HL-60 (cell line): ENCODE measurements around the gene MYCL.

ENCODE experiments used
- GABPA ChIP-seq: IDR thresholded peaks from 2 replicates; pipeline ENCODE4 v1.6.1; 2012; ENCODE audit warnings: low read depth
- POLR2AphosphoS5 ChIP-seq: IDR thresholded peaks from 2 replicates; pipeline ENCODE4 v1.6.1; 2012; ENCODE audit warnings: low read depth
- SPI1 ChIP-seq: IDR thresholded peaks from 2 replicates; pipeline ENCODE4 v1.6.1; 2012; ENCODE audit warnings: low read depth, mild to moderate bottlenecking, borderline replicate concordance
- TF ChIP-seq, protein P1 (sequence below): IDR thresholded peaks from one replicate; pipeline ENCODE4 v1.5.1; 2011; ENCODE audit warnings: low read length, control low read depth, inconsistent platforms; ENCODE audit not compliant: insufficient read depth
- TF ChIP-seq, protein P2 (sequence below): IDR thresholded peaks from 2 replicates; pipeline ENCODE4 v1.6.1; 2012; ENCODE audit warnings: low read depth; ENCODE audit not compliant: insufficient replicate concordance

DNA sequence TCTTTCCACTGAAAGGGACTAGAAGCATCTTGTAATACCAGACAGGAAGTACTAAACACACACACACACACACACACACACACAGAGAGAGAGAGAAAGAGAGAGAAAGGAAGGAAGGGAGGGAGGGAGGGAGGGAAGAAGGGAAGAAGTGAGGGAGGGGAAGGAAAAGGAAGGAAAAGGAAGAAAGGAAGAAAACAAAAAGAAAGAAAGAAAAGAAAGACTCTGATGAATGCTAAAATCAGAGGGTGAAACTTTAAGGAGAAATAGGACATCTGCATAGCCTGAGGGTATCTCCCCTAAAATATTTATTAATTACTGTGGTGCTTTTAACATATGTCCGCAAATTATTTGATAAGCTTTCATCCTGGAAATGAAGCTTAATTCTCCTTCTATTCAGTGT, 29.0 kb downstream of the MYCL start:
- TF ChIP-seq, protein P1, sequence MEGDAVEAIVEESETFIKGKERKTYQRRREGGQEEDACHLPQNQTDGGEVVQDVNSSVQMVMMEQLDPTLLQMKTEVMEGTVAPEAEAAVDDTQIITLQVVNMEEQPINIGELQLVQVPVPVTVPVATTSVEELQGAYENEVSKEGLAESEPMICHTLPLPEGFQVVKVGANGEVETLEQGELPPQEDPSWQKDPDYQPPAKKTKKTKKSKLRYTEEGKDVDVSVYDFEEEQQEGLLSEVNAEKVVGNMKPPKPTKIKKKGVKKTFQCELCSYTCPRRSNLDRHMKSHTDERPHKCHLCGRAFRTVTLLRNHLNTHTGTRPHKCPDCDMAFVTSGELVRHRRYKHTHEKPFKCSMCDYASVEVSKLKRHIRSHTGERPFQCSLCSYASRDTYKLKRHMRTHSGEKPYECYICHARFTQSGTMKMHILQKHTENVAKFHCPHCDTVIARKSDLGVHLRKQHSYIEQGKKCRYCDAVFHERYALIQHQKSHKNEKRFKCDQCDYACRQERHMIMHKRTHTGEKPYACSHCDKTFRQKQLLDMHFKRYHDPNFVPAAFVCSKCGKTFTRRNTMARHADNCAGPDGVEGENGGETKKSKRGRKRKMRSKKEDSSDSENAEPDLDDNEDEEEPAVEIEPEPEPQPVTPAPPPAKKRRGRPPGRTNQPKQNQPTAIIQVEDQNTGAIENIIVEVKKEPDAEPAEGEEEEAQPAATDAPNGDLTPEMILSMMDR = no peak
- TF ChIP-seq, protein P2, sequence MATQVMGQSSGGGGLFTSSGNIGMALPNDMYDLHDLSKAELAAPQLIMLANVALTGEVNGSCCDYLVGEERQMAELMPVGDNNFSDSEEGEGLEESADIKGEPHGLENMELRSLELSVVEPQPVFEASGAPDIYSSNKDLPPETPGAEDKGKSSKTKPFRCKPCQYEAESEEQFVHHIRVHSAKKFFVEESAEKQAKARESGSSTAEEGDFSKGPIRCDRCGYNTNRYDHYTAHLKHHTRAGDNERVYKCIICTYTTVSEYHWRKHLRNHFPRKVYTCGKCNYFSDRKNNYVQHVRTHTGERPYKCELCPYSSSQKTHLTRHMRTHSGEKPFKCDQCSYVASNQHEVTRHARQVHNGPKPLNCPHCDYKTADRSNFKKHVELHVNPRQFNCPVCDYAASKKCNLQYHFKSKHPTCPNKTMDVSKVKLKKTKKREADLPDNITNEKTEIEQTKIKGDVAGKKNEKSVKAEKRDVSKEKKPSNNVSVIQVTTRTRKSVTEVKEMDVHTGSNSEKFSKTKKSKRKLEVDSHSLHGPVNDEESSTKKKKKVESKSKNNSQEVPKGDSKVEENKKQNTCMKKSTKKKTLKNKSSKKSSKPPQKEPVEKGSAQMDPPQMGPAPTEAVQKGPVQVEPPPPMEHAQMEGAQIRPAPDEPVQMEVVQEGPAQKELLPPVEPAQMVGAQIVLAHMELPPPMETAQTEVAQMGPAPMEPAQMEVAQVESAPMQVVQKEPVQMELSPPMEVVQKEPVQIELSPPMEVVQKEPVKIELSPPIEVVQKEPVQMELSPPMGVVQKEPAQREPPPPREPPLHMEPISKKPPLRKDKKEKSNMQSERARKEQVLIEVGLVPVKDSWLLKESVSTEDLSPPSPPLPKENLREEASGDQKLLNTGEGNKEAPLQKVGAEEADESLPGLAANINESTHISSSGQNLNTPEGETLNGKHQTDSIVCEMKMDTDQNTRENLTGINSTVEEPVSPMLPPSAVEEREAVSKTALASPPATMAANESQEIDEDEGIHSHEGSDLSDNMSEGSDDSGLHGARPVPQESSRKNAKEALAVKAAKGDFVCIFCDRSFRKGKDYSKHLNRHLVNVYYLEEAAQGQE = no peak
- TF ChIP-seq POLR2AphosphoS5 (no peak), GABPA (no peak), SPI1 (no peak)
